ENCODE results near the gene PLCB1.

The PLCB1 gene

GRCh38 chr20:8246153-8246552 lies 114.1 kb downstream of the PLCB1 start:
- no peak for DNase-seq (ENCODE audit: low read depth)

- DNase-seq (ENCODE audit: low read depth) = no peak
Measured at GRCh38 chr20:8246716-8247115, 114.7 kb downstream of the PLCB1 start.

GRCh38 chr20:8248051-8248450 lies 116.0 kb downstream of the PLCB1 start:
- no peak for DNase-seq (ENCODE audit: low read depth)

- DNase-seq (ENCODE audit: low read depth) = no peak
Measured at GRCh38 chr20:8249634-8250033, 117.6 kb downstream of the PLCB1 start.

GRCh38 chr20:8250539-8251200 lies 118.6 kb downstream of the PLCB1 start:
- no peak for DNase-seq (ENCODE audit: low read depth)

GRCh38 chr20:8251201-8251575 lies 119.1 kb downstream of the PLCB1 start:
- DNase-seq (ENCODE audit: low read depth) = no peak

- peak; percentile 49 for DNase-seq (ENCODE audit: low read depth)
Measured at GRCh38 chr20:8254911-8255582, 123.0 kb downstream of the PLCB1 start.

- no peak for DNase-seq (ENCODE audit: low read depth)
Measured at GRCh38 chr20:8255945-8256632, 124.0 kb downstream of the PLCB1 start.

- no peak for DNase-seq (ENCODE audit: low read depth)
Measured at GRCh38 chr20:8260837-8261251, 128.8 kb downstream of the PLCB1 start.

- DNase-seq (ENCODE audit: low read depth) = no peak
Measured at GRCh38 chr20:8262721-8263120, 130.7 kb downstream of the PLCB1 start.

- no peak for DNase-seq (ENCODE audit: low read depth)
Measured at GRCh38 chr20:8265588-8265987, 133.5 kb downstream of the PLCB1 start.

GRCh38 chr20:8267009-8267408 lies 134.9 kb downstream of the PLCB1 start:
- DNase-seq (ENCODE audit: low read depth) = no peak

GRCh38 chr20:8271727-8272126 lies 139.7 kb downstream of the PLCB1 start:
- peak; percentile 27 for DNase-seq (ENCODE audit: low read depth)

- DNase-seq (ENCODE audit: low read depth) = no peak
Measured at GRCh38 chr20:8272766-8273165, 140.7 kb downstream of the PLCB1 start.

- DNase-seq (ENCODE audit: low read depth) = no peak
Measured at GRCh38 chr20:8284902-8285301, 152.8 kb downstream of the PLCB1 start.

- DNase-seq (ENCODE audit: low read depth) = no peak
Measured at GRCh38 chr20:8287340-8287739, 155.3 kb downstream of the PLCB1 start.

- DNase-seq (ENCODE audit: low read depth) = no peak
Measured at GRCh38 chr20:8291200-8291599, 159.1 kb downstream of the PLCB1 start.

GRCh38 chr20:8291873-8292272 lies 159.8 kb downstream of the PLCB1 start:
- DNase-seq (ENCODE audit: low read depth) = peak; percentile 93

- DNase-seq (ENCODE audit: low read depth) = no peak
Measured at GRCh38 chr20:8292793-8293192, 160.7 kb downstream of the PLCB1 start.

- DNase-seq (ENCODE audit: low read depth) = peak; percentile 9
Measured at GRCh38 chr20:8293750-8294149, 161.7 kb downstream of the PLCB1 start.

- DNase-seq (ENCODE audit: low read depth) = no peak
Measured at GRCh38 chr20:8296536-8296935, 164.5 kb downstream of the PLCB1 start.

- no peak for DNase-seq (ENCODE audit: low read depth)
Measured at GRCh38 chr20:8298426-8299043, 166.5 kb downstream of the PLCB1 start.

GRCh38 chr20:8299921-8300320 lies 167.9 kb downstream of the PLCB1 start:
- DNase-seq (ENCODE audit: low read depth) = peak; percentile 70
